Esophagus muscularis mucosa (tissue), 4 donors: Measurements from ENCODE around the gene TRIM39. TPM values are rescaled to one million over a fixed set of nuclear protein-coding genes. Genes with fewer than 3 reads are reported as not detected.

Source experiments
- DNase-seq: peaks from one replicate; pipeline ENCODE4 v3.0.0-alpha.2; 2017; ENCODE audit errors: extremely low spot score
- H3K27ac ChIP-seq, 4 donors: fragments of 200-600 bp; sonication (generic); replicated peaks in 1 of 4; 1 replicate in 3 of 4; 2 replicates in 1 of 4; pipeline ENCODE4 v1.5.1; 2016 to 2019; ENCODE audit warnings: mild to moderate bottlenecking in 1 of 4
- H3K27me3 ChIP-seq, 4 donors: fragments of 200-600 bp; sonication (generic); one replicate each; pipeline versions ENCODE4 v1.5.1 to v1.6.0; 2016 to 2019
- H3K36me3 ChIP-seq, 4 donors: fragments of 200-600 bp; sonication (generic); one replicate each; pipeline ENCODE4 v1.5.1; 2016 to 2019
- H3K4me1 ChIP-seq, 4 donors: fragments of 200-600 bp; sonication (generic); one replicate each; pipeline ENCODE4 v1.5.1; 2016 to 2019
- H3K4me3 ChIP-seq, 4 donors: fragments of 200-600 bp; sonication (generic); 1 replicate in 2 of 4; 2 replicates in 2 of 4; pipeline ENCODE4 v1.5.1; 2016 to 2019; ENCODE audit warnings: mild to moderate bottlenecking in 4 of 4, moderate library complexity in 1 of 4
- H3K9me3 ChIP-seq, 4 donors: fragments of 200-600 bp; sonication (generic); 1 replicate in 3 of 4; 2 replicates in 1 of 4; pipeline ENCODE4 v1.5.1; 2016 to 2019
- EP300 ChIP-seq: sonication (generic); formaldehyde crosslinking; IDR thresholded peaks from one replicate; pipeline ENCODE4 v1.6.1; 2017; ENCODE audit warnings: antibody characterized with exemption
- POLR2A ChIP-seq: fragments of 450-650 bp; IDR thresholded peaks from one replicate; pipeline ENCODE4 v1.6.1; 2017; ENCODE audit warnings: antibody characterized with exemption, moderate library complexity, mild to moderate bottlenecking, low read depth
- POLR2AphosphoS5 ChIP-seq, 2 donors: sonication (generic); formaldehyde crosslinking; IDR thresholded peaks; one replicate each; pipeline ENCODE4 v1.6.1; 2017; ENCODE audit warnings: antibody characterized with exemption in 2 of 2
- WGBS: methylation state at CpG from one replicate; pipeline ENCODE4 v1.1.5; 2018; 5-methylcytosine and 5-hydroxymethylcytosine counted together
- intact Hi-C: fragments of 100-400 bp; cut with DNase I; formaldehyde crosslinking; loops from one replicate; pipeline ENCODE4 v1.15.1; 2023
- total RNA-seq, 4 donors: library from RNA; depleted of rRNA; stranded (reverse); fragments of >200 nt; gene quantifications; one replicate each; pipeline versions ENCODE4 v1.1.0 to v1.2.1, GENCODE V29; 2016
- TF ChIP-seq, protein P1 (sequence below), 3 experiments: fragments of 200-600 bp in 2 of 3; fragments of 450-650 bp in 1 of 3; sonication (generic) in 2 of 3; IDR thresholded peaks; one replicate each; pipeline ENCODE4 v1.5.1; 2017 to 2019; ENCODE audit warnings: antibody characterized with exemption in 3 of 3, mild to moderate bottlenecking in 2 of 3, moderate library complexity in 1 of 3

Gene TRIM39
- total RNA-seq, 4 donors from 2014 or later = 17.4 to 24.5 (median 20.9) TPM

DNA sequence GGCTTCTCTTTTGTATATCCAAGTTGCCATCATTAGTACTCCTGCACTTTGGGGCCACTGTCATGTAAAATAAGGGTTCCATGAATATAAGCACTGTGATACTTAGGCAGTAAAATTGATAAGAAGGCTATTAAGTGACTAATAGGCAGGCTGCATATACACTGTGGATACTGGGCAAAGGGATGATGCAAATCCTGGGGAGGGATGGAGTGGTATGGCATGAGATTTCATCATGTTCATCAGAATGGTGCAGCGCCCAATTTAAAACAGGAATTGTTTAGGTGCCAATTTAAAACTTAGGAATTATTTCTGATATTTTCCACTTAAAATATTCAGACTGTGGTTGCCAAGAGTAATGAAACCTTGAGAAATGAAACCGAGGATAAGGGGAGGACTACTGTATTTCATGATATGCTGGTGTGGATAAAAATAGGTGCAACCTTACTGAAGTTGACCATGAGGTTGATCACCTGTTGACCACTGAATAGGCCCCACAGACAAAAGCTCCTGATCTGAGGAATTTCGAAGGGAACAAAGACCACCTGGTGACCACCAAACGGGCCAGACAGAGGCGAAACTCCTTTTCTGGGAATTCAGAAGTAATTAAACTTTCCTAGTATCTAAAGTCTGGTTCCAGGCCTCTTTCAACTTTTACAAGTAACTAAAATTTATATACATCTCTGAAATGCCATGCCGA lies 4.9 kb upstream of the TRIM39 start:
- Histone ChIP-seq H3K27me3 (no peaks in the 10 kb centered on the region), H3K27ac (no peak overlapping the region), H3K4me3 (no peak overlapping the region), H3K36me3 (peaks cover 0 to 4% (median 0%) of the 10 kb centered on the region in 4 donors), H3K9me3 (no peaks in the 10 kb centered on the region), H3K4me1 (peaks cover 16 to 39% (median 30%) of the 10 kb centered on the region in 4 donors)
- TF ChIP-seq POLR2AphosphoS5 (IDR thresholded peaks at IDR 0.05) = no peak
- TF ChIP-seq EP300 = no peak
- no peak for TF ChIP-seq POLR2A
- TF ChIP-seq, protein P1, sequence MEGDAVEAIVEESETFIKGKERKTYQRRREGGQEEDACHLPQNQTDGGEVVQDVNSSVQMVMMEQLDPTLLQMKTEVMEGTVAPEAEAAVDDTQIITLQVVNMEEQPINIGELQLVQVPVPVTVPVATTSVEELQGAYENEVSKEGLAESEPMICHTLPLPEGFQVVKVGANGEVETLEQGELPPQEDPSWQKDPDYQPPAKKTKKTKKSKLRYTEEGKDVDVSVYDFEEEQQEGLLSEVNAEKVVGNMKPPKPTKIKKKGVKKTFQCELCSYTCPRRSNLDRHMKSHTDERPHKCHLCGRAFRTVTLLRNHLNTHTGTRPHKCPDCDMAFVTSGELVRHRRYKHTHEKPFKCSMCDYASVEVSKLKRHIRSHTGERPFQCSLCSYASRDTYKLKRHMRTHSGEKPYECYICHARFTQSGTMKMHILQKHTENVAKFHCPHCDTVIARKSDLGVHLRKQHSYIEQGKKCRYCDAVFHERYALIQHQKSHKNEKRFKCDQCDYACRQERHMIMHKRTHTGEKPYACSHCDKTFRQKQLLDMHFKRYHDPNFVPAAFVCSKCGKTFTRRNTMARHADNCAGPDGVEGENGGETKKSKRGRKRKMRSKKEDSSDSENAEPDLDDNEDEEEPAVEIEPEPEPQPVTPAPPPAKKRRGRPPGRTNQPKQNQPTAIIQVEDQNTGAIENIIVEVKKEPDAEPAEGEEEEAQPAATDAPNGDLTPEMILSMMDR (IDR thresholded peaks at IDR 0.05) = no peak
- WGBS = 89% methylated on average over 6 of the region's 6 CpGs
- DNase-seq = no peak
- intact Hi-C loops = no loop called here

DNA sequence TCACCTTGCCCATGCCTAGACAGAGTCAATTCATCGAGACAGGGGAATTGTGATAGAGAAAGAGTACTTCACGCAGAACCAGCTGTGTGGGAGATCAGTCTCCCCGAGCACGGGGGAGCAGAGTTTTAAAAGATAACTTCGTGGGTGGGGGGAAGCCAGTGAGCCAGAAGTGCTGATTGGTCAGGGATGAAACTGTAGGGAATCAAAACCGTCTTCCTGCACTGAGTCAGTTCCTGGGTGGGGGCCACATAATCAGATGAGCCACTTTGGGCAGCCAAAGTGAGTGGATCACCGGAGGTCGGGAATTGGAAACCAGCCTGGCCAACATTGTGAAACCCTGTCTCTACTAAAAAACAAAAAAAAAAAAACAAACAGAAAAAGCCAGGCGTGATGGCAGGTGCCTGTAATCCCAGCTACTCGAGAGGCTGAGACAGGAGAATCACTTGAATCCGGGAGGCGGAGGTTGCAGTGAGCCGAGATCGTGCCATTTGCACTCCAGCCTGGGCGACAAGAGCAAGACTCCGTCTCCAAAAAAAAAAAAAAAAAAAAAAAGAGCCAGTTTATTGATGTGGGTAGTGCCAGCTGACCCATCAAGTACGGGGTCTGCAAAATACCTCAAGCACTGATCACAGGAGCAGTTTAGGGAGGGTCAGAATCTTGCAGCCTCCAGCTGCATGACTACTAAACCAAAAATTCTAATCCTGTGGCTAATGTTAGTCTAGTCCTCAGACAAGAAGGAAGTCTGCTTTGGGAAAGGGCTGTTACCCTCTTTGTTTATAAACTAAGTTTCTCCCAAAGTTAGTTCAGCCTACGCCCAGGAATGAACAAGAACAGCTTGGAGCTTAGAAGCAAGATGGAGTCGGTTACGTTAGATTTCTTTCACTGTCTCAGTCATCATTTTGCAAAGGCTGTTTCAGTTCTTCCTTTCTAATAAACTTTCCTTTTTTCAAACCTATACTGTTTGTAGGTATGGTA lies 3.9 kb upstream of the TRIM39 start:
- peaks cover 21 to 45% (median 36%) of the 10 kb centered on the region in 4 donors for H3K4me1 ChIP-seq

DNA sequence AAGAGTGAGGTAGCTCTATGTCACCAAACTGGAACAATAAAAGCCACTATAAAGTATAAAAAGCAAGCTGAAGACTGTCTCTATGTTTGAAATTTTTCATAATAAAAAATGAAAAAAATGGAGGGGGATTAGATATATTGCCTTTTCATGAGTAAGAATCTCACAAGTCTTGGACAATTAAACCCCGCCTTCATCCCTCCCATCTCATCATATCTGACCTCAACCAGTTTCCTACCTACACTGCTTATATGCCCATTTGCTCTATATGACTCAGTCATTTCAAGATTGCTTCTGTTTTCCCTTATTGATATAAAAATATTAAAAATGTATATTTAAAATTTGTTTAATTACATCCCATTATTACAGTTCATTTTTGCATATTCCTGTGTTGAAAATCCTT lies 2.9 kb upstream of the TRIM39 start:
- no peak overlapping the region for H3K4me3 ChIP-seq
- H3K4me1 ChIP-seq = peaks cover 21 to 52% (median 42%) of the 10 kb centered on the region in 4 donors
- TF ChIP-seq EP300 (no peak), POLR2A (no peak), POLR2AphosphoS5 (IDR thresholded peaks at IDR 0.05) (no peak)
- TF ChIP-seq, protein P1 (IDR thresholded peaks at IDR 0.05) = no peak
- DNase-seq = no peak
- H3K9me3 ChIP-seq = no peaks in the 10 kb centered on the region
- H3K27me3 ChIP-seq = no peaks in the 10 kb centered on the region
- H3K36me3 ChIP-seq = peaks cover 0 to 3% (median 0%) of the 10 kb centered on the region in 4 donors
- WGBS = 95% methylated on average over 1 of the region's 1 CpG
- no peak overlapping the region for H3K27ac ChIP-seq
- intact Hi-C loops = no loop called here

More for the DNA sequence above, 3.9 kb upstream of the TRIM39 start:
- H3K36me3 ChIP-seq = peaks cover 0 to 4% (median 0%) of the 10 kb centered on the region in 4 donors
- DNase-seq = no peak
- TF ChIP-seq, protein P1 (IDR thresholded peaks at IDR 0.05) = no peak
- TF ChIP-seq POLR2AphosphoS5 (IDR thresholded peaks at IDR 0.05) (no peak), EP300 (no peak), POLR2A (no peak)
- intact Hi-C loops = no loop called here
- H3K27ac ChIP-seq = no peak overlapping the region
- H3K27me3 ChIP-seq = no peaks in the 10 kb centered on the region
- no peak overlapping the region for H3K4me3 ChIP-seq
- WGBS = 88% methylated on average over 20 of the region's 20 CpGs
- H3K9me3 ChIP-seq = no peaks in the 10 kb centered on the region

DNA sequence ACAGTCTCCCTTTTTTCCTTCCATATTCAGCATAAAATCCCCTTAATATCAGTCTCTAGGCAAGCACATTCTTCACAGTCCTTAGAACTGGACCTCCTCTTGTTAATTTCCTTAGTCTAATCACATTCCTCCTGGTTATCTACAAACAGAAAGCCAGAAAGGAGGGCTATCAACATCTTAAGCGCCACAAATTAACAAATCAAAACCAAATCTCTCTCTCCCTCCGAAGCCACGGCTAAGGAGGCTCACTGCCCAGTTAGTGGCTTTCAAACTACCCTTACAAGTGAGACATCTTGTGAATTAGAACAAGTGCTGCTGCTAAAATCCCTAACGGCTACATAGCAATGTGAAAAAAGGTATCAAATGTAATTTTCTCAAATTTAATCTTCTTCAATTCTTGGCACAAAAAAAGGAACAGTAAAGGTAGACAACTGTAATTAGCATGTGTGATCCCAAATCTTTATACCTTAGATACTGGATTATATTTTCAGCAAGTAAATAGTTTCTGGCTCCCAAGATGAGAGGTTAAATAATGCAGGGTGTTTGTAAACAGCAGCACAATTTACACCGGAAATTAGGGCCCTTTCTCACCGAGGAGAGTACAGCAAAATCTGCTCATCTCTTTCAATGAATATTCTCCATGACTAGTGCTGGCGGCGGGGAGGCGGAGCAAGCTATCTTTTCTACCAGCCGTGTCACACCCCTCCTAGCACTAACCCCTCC lies 1.4 kb upstream of the TRIM39 start:
- Histone ChIP-seq H3K9me3 (no peaks in the 10 kb centered on the region), H3K27me3 (no peaks in the 10 kb centered on the region), H3K4me3 (peak overlapping the region; percentile 79 to 88 (median 84)), H3K36me3 (peaks cover 7 to 14% (median 13%) of the 10 kb centered on the region in 4 donors), H3K27ac (peak overlapping the region; percentile 95 to 97 (median 96)), H3K4me1 (peaks cover 21 to 47% (median 42%) of the 10 kb centered on the region in 4 donors)
- TF ChIP-seq EP300 = no peak
- TF ChIP-seq POLR2A = no peak
- TF ChIP-seq, protein P1 (IDR thresholded peaks at IDR 0.05) = no peak
- no peak for TF ChIP-seq POLR2AphosphoS5 (IDR thresholded peaks at IDR 0.05)
- intact Hi-C loops = loop anchor here (5.0 kb wide), 1 partner anchor 113 kb away; the partner anchor contains the start of gene TRIM26
- DNase-seq = no peak
- 8% methylated on average over 10 of the region's 10 CpGs for WGBS
